ENCODE results near the gene TOMT. TPM values are rescaled to one million over a fixed set of nuclear protein-coding genes. Genes with fewer than 3 reads are reported as not detected.
A peak's percentile ranks its signal among the peaks of the same experiment; 100 is the strongest.

The TOMT gene
- polyA plus RNA-seq, 3 donors: not detected

DNA sequence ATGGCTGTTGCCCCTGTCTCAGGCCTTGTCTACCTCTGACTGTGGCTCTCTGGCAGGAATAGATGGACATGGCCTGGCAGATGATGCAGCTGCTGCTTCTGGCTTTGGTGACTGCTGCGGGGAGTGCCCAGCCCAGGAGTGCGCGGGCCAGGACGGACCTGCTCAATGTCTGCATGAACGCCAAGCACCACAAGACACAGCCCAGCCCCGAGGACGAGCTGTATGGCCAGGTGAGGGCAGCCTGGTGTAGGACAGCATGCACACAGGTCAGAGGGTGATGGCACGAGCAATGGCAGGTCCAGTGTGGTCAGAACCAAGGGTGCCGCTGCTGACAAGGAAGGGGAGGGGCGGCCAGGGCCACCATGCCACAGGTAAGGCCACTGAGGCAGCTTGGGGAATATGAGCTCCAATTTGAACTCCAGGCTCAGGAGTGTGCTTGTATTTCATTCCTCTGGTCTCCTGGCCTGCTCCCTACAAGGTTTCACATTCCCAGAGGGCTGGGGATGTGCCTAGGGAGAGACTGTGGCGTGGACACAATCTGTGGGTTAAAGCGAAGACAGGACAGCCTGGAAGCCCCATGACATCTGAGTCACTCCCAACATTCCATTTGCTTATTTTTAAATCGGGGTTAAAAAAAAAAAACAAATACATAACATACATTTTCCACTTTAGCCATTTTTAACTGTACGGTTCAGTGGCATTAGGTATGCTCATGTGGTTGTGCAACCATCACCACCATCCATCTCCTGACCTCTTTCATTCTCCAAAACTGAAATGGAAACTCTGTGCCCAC is 30.4 kb downstream of the TOMT start:
- Mint-ChIP-seq H3K27ac (peak overlapping the region; percentile 91 to 98 (median 97)), H3K4me3 (peak overlapping the region; percentile 70 to 95), H3K9me3 (peaks cover 0 to 6% (median 2%) of the 10 kb centered on the region in 7 donors), H3K36me3 (peaks cover 30 to 54% of the 10 kb centered on the region in 2 donors), H3K27me3 (ENCODE audit: low read depth in 3 of 3) (peaks cover 0 to 2% (median 0%) of the 10 kb centered on the region in 3 donors), H3K4me1 (peaks cover 92% of the 10 kb centered on the region)
- Histone ChIP-seq H3K9me3 (replicated peaks in 1 of 2; ENCODE audit: control insufficient read depth in 1 of 2, insufficient read depth in 1 of 2, low read length in 2 of 2) (no peaks in the 10 kb centered on the region), H4K20me1 (ENCODE audit: insufficient read depth, low read length) (no peaks in the 10 kb centered on the region), H3K4me3 (replicated peaks in 1 of 3; ENCODE audit: low read depth in 2 of 3, low read length in 3 of 3) (peak overlapping the region; percentile 39 to 74 (median 57)), H3K27me3 (ENCODE audit: control insufficient read depth in 2 of 2, insufficient read depth in 2 of 2, low read length in 2 of 2) (no peaks in the 10 kb centered on the region), H3K9ac (ENCODE audit: insufficient read depth, low read length, poor library complexity, severe bottlenecking) (peak overlapping the region; percentile 61), H2AFZ (ENCODE audit: insufficient read depth, low read depth, low read length, poor library complexity, severe bottlenecking) (no peak overlapping the region), H3K79me2 (ENCODE audit: insufficient read depth, low read length) (peaks cover 50% of the 10 kb centered on the region), H3K36me3 (replicated peaks in 1 of 2; ENCODE audit: control insufficient read depth in 1 of 2, insufficient read depth in 2 of 2, low read length in 2 of 2) (peaks cover 31% of the 10 kb centered on the region in 2 donors), H3K27ac (ENCODE audit: low read depth in 1 of 2, low read length in 2 of 2) (peak overlapping the region; percentile 88 to 92), H3K4me1 (ENCODE audit: control insufficient read depth in 1 of 2, insufficient read depth in 2 of 2, low read length in 2 of 2) (peaks cover 100% of the 10 kb centered on the region in 2 donors), H3K4me2 (replicated peaks; ENCODE audit: extremely low read depth, low read length, poor library complexity, severe bottlenecking) (peak overlapping the region; percentile 76)
- intact Hi-C loops (cut with micrococcal nuclease): no loop called here
- 94% methylated on average over 9 of the region's 14 CpGs for WGBS (ENCODE audit: insufficient coverage)
- no peak for DNase-seq
- TF ChIP-seq, protein P1, sequence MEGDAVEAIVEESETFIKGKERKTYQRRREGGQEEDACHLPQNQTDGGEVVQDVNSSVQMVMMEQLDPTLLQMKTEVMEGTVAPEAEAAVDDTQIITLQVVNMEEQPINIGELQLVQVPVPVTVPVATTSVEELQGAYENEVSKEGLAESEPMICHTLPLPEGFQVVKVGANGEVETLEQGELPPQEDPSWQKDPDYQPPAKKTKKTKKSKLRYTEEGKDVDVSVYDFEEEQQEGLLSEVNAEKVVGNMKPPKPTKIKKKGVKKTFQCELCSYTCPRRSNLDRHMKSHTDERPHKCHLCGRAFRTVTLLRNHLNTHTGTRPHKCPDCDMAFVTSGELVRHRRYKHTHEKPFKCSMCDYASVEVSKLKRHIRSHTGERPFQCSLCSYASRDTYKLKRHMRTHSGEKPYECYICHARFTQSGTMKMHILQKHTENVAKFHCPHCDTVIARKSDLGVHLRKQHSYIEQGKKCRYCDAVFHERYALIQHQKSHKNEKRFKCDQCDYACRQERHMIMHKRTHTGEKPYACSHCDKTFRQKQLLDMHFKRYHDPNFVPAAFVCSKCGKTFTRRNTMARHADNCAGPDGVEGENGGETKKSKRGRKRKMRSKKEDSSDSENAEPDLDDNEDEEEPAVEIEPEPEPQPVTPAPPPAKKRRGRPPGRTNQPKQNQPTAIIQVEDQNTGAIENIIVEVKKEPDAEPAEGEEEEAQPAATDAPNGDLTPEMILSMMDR (IDR thresholded peaks at IDR 0.05): no peak

DNA sequence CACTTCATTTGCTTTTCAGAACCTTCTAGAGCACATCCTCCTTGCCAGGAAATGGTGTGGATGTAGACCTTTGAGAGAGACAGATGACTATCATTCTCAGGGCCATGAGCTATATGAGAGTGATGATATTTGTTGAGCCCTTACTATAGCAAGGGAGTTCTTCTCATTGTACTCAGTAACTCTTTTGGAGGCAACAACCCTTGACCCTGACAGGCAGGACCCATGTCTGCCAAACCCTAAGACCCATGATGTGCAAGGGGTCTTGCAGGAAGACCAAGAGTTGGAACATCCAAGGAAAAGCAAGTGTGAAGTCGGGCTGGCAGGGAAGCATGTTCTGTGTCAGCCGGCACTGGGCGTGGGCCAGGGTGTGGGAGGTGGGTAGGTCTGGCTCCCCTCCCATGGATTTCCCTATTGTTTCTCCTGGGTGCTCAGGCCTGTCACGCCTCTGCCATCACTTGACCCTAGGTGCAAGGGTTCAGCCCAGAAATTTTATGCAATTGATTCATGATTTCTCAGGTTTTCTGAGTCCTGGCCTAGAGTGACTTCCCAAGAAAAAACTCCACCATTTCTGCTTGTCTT is 31.0 kb downstream of the TOMT start:
- Histone ChIP-seq H3K36me3 (replicated peaks in 1 of 2; ENCODE audit: control insufficient read depth in 1 of 2, insufficient read depth in 2 of 2, low read length in 2 of 2) (peaks cover 38% of the 10 kb centered on the region in 2 donors), H3K4me1 (ENCODE audit: control insufficient read depth in 1 of 2, insufficient read depth in 2 of 2, low read length in 2 of 2) (peaks cover 100% of the 10 kb centered on the region in 2 donors), H3K4me3 (replicated peaks in 1 of 3; ENCODE audit: low read depth in 2 of 3, low read length in 3 of 3) (peak overlapping the region; percentile 39 to 74 (median 57)), H3K4me2 (replicated peaks; ENCODE audit: extremely low read depth, low read length, poor library complexity, severe bottlenecking) (peak overlapping the region; percentile 76), H2AFZ (ENCODE audit: insufficient read depth, low read depth, low read length, poor library complexity, severe bottlenecking) (no peak overlapping the region), H3K27ac (ENCODE audit: low read depth in 1 of 2, low read length in 2 of 2) (peak overlapping the region; percentile 57 to 92), H4K20me1 (ENCODE audit: insufficient read depth, low read length) (no peaks in the 10 kb centered on the region), H3K9ac (ENCODE audit: insufficient read depth, low read length, poor library complexity, severe bottlenecking) (peak overlapping the region; percentile 61), H3K27me3 (ENCODE audit: control insufficient read depth in 2 of 2, insufficient read depth in 2 of 2, low read length in 2 of 2) (no peaks in the 10 kb centered on the region), H3K9me3 (replicated peaks in 1 of 2; ENCODE audit: control insufficient read depth in 1 of 2, insufficient read depth in 1 of 2, low read length in 2 of 2) (no peaks in the 10 kb centered on the region), H3K79me2 (ENCODE audit: insufficient read depth, low read length) (peaks cover 50% of the 10 kb centered on the region)
- H3K36me3 Mint-ChIP-seq: peaks cover 35 to 61% of the 10 kb centered on the region in 2 donors
- intact Hi-C loops (cut with micrococcal nuclease): no loop called here
- peak overlapping the region; percentile 73 to 98 (median 97) for H3K27ac Mint-ChIP-seq
- TF ChIP-seq, protein P1 (IDR thresholded peaks at IDR 0.05): no peak
- H3K4me1 Mint-ChIP-seq: peaks cover 93% of the 10 kb centered on the region
- peak overlapping the region; percentile 64 to 95 for H3K4me3 Mint-ChIP-seq
- WGBS (ENCODE audit: insufficient coverage): 80% methylated on average over 2 of the region's 4 CpGs
- peaks cover 0 to 2% (median 0%) of the 10 kb centered on the region in 3 donors for H3K27me3 Mint-ChIP-seq (ENCODE audit: low read depth in 3 of 3)
- H3K9me3 Mint-ChIP-seq: peaks cover 0 to 6% (median 2%) of the 10 kb centered on the region in 7 donors
- DNase-seq: no peak
